Smooth muscle cell (in vitro differentiated cells): Measurements from ENCODE around the gene MTMR2. TPM values are rescaled to one million over a fixed set of nuclear protein-coding genes. Genes with fewer than 3 reads are reported as not detected.

ENCODE experiments used
- DNase-seq: peaks from one replicate; lab custom pipeline; 2025; ENCODE audit not compliant: unreplicated experiment; lab: John Stamatoyannopoulos, UW
- H2AFZ ChIP-seq: fragments of 200-600 bp; sonication (generic); 2 replicates; pipeline ENCODE4 v1.6.0; 2016; ENCODE audit warnings: antibody characterized with exemption, low read depth, mild to moderate bottlenecking
- H3F3A ChIP-seq: fragments of 200-600 bp; sonication (generic); 2 replicates; pipeline ENCODE4 v1.6.0; 2017; ENCODE audit warnings: antibody characterized with exemption, low read depth
- H3K27ac ChIP-seq: fragments of 200-600 bp; sonication (generic); 2 replicates; pipeline ENCODE4 v1.5.1; 2016; ENCODE audit warnings: low read depth, mild to moderate bottlenecking
- H3K27me3 ChIP-seq: fragments of 200-600 bp; sonication (generic); 2 replicates; pipeline ENCODE4 v1.6.1; 2016; ENCODE audit warnings: low read depth, mild to moderate bottlenecking
- H3K36me3 ChIP-seq: fragments of 200-600 bp; sonication (generic); 2 replicates; pipeline ENCODE4 v1.5.1; 2016; ENCODE audit warnings: low read depth
- H3K4me1 ChIP-seq: fragments of 200-600 bp; sonication (generic); 2 replicates; pipeline ENCODE4 v1.5.1; 2016; ENCODE audit warnings: low read depth
- H3K4me2 ChIP-seq: fragments of 200-600 bp; sonication (generic); 2 replicates; pipeline ENCODE4 v1.6.0; 2016; ENCODE audit warnings: mild to moderate bottlenecking
- H3K4me3 ChIP-seq: fragments of 200-600 bp; sonication (generic); 2 replicates; pipeline ENCODE4 v1.5.1; 2016; ENCODE audit warnings: mild to moderate bottlenecking
- H3K79me2 ChIP-seq: fragments of 200-600 bp; sonication (generic); 2 replicates; pipeline ENCODE4 v1.6.0; 2016; ENCODE audit warnings: low read depth, mild to moderate bottlenecking
- H3K9ac ChIP-seq: fragments of 200-600 bp; sonication (generic); 2 replicates; pipeline ENCODE4 v1.6.0; 2016; ENCODE audit warnings: low read depth
- H3K9me3 ChIP-seq: fragments of 200-600 bp; sonication (generic); replicated peaks from 2 replicates; pipeline ENCODE4 v1.5.1; 2016; ENCODE audit warnings: low read depth
- H4K20me1 ChIP-seq: fragments of 200-600 bp; sonication (generic); 2 replicates; pipeline ENCODE4 v1.6.0; 2016; ENCODE audit warnings: low read depth
- CTCF ChIP-seq: fragments of 200-600 bp; sonication (generic); IDR thresholded peaks from 2 replicates; pipeline ENCODE4 v1.5.1; 2017; ENCODE audit warnings: borderline replicate concordance, mild to moderate bottlenecking, antibody characterized with exemption; ENCODE audit not compliant: insufficient read depth, poor library complexity, severe bottlenecking
- WGBS: methylation state at CpG from one replicate; pipeline ENCODE4 v1.1.7; 2016; ENCODE audit warnings: low lambda C conversion rate; 5-methylcytosine and 5-hydroxymethylcytosine counted together
- polyA plus RNA-seq: library from polyadenylated mRNA; unstranded; fragments of >200 nt; fragmentation: Nextera tagmentation; extraction: Ambion mirVana; gene quantifications from 2 replicates; pipeline ENCODE4 v1.2.1, GENCODE V29; 2016
- total RNA-seq: library from RNA; depleted of rRNA; stranded (reverse); fragments of >200 nt; gene quantifications from 2 replicates; pipeline ENCODE4 v1.2.3, GENCODE V29; 2014

MTMR2 gene
- total and polyA plus RNA-seq, 2 experiments from 2014 or later: 27.2 to 40.0 TPM

GRCh38 chr11:95802806-95803205 lies 121.1 kb downstream of the MTMR2 start:
- H3K4me1 ChIP-seq: peaks cover 5% of the 10 kb centered on the region
- 93% methylated on average over 1 of the region's 1 CpG for WGBS
- no peaks in the 10 kb centered on the region for H3K9me3 ChIP-seq
- no peak overlapping the region for H3K4me2 ChIP-seq
- no peaks in the 10 kb centered on the region for H4K20me1 ChIP-seq
- no peak overlapping the region for H3K9ac ChIP-seq
- H3F3A ChIP-seq: peaks cover 24% of the 10 kb centered on the region
- H3K27ac ChIP-seq: no peak overlapping the region
- H3K27me3 ChIP-seq: no peaks in the 10 kb centered on the region
- H2AFZ ChIP-seq: no peak overlapping the region
- H3K4me3 ChIP-seq: no peak overlapping the region
- TF ChIP-seq CTCF: no peak
- peaks cover 15% of the 10 kb centered on the region for H3K79me2 ChIP-seq
- DNase-seq: no peak
- H3K36me3 ChIP-seq: peaks cover 4% of the 10 kb centered on the region

GRCh38 chr11:95800438-95800837 lies 123.5 kb downstream of the MTMR2 start:
- peaks cover 3% of the 10 kb centered on the region for H3K36me3 ChIP-seq
- H3K9ac ChIP-seq: peak overlapping the region; percentile 15
- peaks cover 39% of the 10 kb centered on the region for H3K79me2 ChIP-seq
- H2AFZ ChIP-seq: no peak overlapping the region
- DNase-seq: no peak
- peaks cover 4% of the 10 kb centered on the region for H4K20me1 ChIP-seq
- TF ChIP-seq CTCF: no peak
- no peaks in the 10 kb centered on the region for H3K27me3 ChIP-seq
- peak overlapping the region; percentile 19 for H3K4me2 ChIP-seq
- peaks cover 5% of the 10 kb centered on the region for H3K4me1 ChIP-seq
- peaks cover 24% of the 10 kb centered on the region for H3F3A ChIP-seq
- H3K4me3 ChIP-seq: no peak overlapping the region
- peak overlapping the region; percentile 81 for H3K27ac ChIP-seq
- no peaks in the 10 kb centered on the region for H3K9me3 ChIP-seq
- WGBS: 36% methylated on average over 12 of the region's 12 CpGs

- TF ChIP-seq CTCF: no peak
- H2AFZ ChIP-seq: no peak overlapping the region
- WGBS: 18% methylated on average over 1 of the region's 1 CpG
- peak overlapping the region; percentile 19 for H3K4me2 ChIP-seq
- H3K4me1 ChIP-seq: peaks cover 5% of the 10 kb centered on the region
- no peaks in the 10 kb centered on the region for H3K36me3 ChIP-seq
- peaks cover 4% of the 10 kb centered on the region for H4K20me1 ChIP-seq
- H3F3A ChIP-seq: peaks cover 24% of the 10 kb centered on the region
- DNase-seq: no peak
- no peaks in the 10 kb centered on the region for H3K27me3 ChIP-seq
- peak overlapping the region; percentile 50 for H3K9ac ChIP-seq
- peaks cover 44% of the 10 kb centered on the region for H3K79me2 ChIP-seq
- peak overlapping the region; percentile 81 for H3K27ac ChIP-seq
- H3K4me3 ChIP-seq: no peak overlapping the region
- no peaks in the 10 kb centered on the region for H3K9me3 ChIP-seq
These were observed 124.4 kb downstream of the MTMR2 start for GRCh38 chr11:95799546-95799945.

DNA sequence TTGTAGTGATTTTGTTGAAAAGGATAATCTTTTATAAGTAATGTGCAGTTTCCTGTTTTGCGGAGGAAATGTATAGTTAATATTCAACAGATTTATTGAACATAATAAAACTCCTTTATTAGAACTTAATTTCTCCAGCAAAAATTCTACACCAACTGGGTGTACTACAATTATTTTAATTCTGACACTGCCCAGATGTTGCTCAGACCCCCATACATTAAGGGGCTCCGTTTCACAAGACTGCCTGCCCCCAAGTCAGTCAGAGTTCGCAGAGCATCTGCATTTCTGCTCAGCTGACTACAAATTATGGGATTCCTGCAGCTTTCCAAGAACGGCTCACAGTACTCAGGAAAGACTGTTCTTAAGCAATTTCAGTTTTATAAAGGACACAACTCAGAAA lies 127.4 kb downstream of the MTMR2 start:
- no peak for TF ChIP-seq CTCF
- DNase-seq: no peak
- 75% methylated on average over 4 of the region's 4 CpGs for WGBS
- H3K79me2 ChIP-seq: peaks cover 74% of the 10 kb centered on the region
- peaks cover 24% of the 10 kb centered on the region for H3F3A ChIP-seq
- H3K4me2 ChIP-seq: no peak overlapping the region
- no peak overlapping the region for H3K9ac ChIP-seq
- no peak overlapping the region for H3K4me3 ChIP-seq
- no peaks in the 10 kb centered on the region for H3K36me3 ChIP-seq
- peaks cover 4% of the 10 kb centered on the region for H4K20me1 ChIP-seq
- no peak overlapping the region for H3K27ac ChIP-seq
- H3K4me1 ChIP-seq: peaks cover 15% of the 10 kb centered on the region
- no peaks in the 10 kb centered on the region for H3K9me3 ChIP-seq
- no peak overlapping the region for H2AFZ ChIP-seq
- no peaks in the 10 kb centered on the region for H3K27me3 ChIP-seq
